ENCODE results near the gene GIPC3. TPM values are rescaled to one million over a fixed set of nuclear protein-coding genes. Genes with fewer than 3 reads are reported as not detected.

GIPC3 gene
- total RNA-seq, 5 donors from 2014 or later (not counting 1 experiment from before 2014, with no cell fraction given) = 1.5 to 4.3 (median 2.7) TPM

GRCh38 chr19:3589439-3589838 is 4.2 kb downstream of the GIPC3 start:
- POLR2A ChIA-PET = interaction anchor here (0.6 kb wide), 2 partner anchors 34 to 1614 kb away, joined by 3 to 4 read pairs; no protein-coding TSS in a partner anchor
- ATAC-seq (replicated peaks in 1 of 4) = no peak
- no peak overlapping the region for H3K4me3 Mint-ChIP-seq
- no peaks in the 10 kb centered on the region for H3K36me3 Mint-ChIP-seq
- H3K27ac Mint-ChIP-seq = no peak overlapping the region
- H3K9me3 ChIP-seq = no peaks in the 10 kb centered on the region
- H3K4me1 Mint-ChIP-seq = no peaks in the 10 kb centered on the region
- H3K27ac ChIP-seq (ENCODE audit: low read length) = no peak overlapping the region
- CTCF ChIA-PET = interaction anchor here in 1 of 2 donors (0.6 kb wide), 1 partner anchor 33 kb away, joined by 3 read pairs; no protein-coding TSS in a partner anchor
- no peaks in the 10 kb centered on the region for H3K36me3 ChIP-seq (ENCODE audit: control insufficient read depth in 2 of 2, extremely low read depth in 1 of 2, insufficient read depth in 1 of 2, low read length in 1 of 2)
- H3K27me3 Mint-ChIP-seq = peaks cover 0 to under 1% of the 10 kb centered on the region in 2 donors
- H3K27me3 ChIP-seq (replicated peaks in 1 of 2; ENCODE audit: control insufficient read depth in 2 of 2, extremely low read depth in 1 of 2, insufficient read depth in 2 of 2, low read length in 1 of 2) = peaks cover 0 to 19% of the 10 kb centered on the region in 2 experiments
- no peaks in the 10 kb centered on the region for H3K9me3 Mint-ChIP-seq
- peaks cover 3 to 14% of the 10 kb centered on the region in 2 experiments for H3K4me1 ChIP-seq (ENCODE audit: control insufficient read depth in 1 of 2, extremely low read depth in 1 of 2, insufficient read depth in 2 of 2, low read length in 2 of 2)
- WGBS (ENCODE audit: insufficient coverage) = 94% methylated on average over 6 of the region's 11 CpGs
- H3K4me3 ChIP-seq (ENCODE audit: control insufficient read depth in 1 of 2, extremely low read depth in 1 of 2, low read length in 1 of 2) = no peak overlapping the region
- DNase-seq = no peak

GRCh38 chr19:3589949-3590348 is 4.7 kb downstream of the GIPC3 start:
- CTCF ChIA-PET = no interaction called here
- Mint-ChIP-seq H3K27me3 (peaks cover 0 to 2% of the 10 kb centered on the region in 2 donors), H3K9me3 (no peaks in the 10 kb centered on the region), H3K4me3 (no peak overlapping the region), H3K36me3 (no peaks in the 10 kb centered on the region), H3K4me1 (no peaks in the 10 kb centered on the region), H3K27ac (no peak overlapping the region)
- Histone ChIP-seq H3K4me1 (ENCODE audit: control insufficient read depth in 1 of 2, extremely low read depth in 1 of 2, insufficient read depth in 2 of 2, low read length in 2 of 2) (peaks cover 3 to 14% of the 10 kb centered on the region in 2 experiments), H3K27me3 (replicated peaks in 1 of 2; ENCODE audit: control insufficient read depth in 2 of 2, extremely low read depth in 1 of 2, insufficient read depth in 2 of 2, low read length in 1 of 2) (peaks cover 0 to 17% of the 10 kb centered on the region in 2 experiments), H3K4me3 (ENCODE audit: control insufficient read depth in 1 of 2, extremely low read depth in 1 of 2, low read length in 1 of 2) (no peak overlapping the region), H3K9me3 (no peaks in the 10 kb centered on the region), H3K36me3 (ENCODE audit: control insufficient read depth in 2 of 2, extremely low read depth in 1 of 2, insufficient read depth in 1 of 2, low read length in 1 of 2) (no peaks in the 10 kb centered on the region), H3K27ac (ENCODE audit: low read length) (no peak overlapping the region)
- ATAC-seq (replicated peaks in 1 of 4) (no peak), DNase-seq (no peak)
- POLR2A ChIA-PET = no interaction called here
- 93% methylated on average over 20 of the region's 22 CpGs for WGBS (ENCODE audit: insufficient coverage)

GRCh38 chr19:3590991-3591659 is 5.8 kb downstream of the GIPC3 start:
- ChIA-PET POLR2A (interaction anchor here in 1 of 2 donors (0.5 kb wide), 1 partner anchor 958 kb away, joined by 3 read pairs; no protein-coding TSS in a partner anchor), CTCF (interaction anchor here (0.6 to 1.1 kb wide), 3 partner anchors 46 to 456 kb away, joined by 3 read pairs; no protein-coding TSS in a partner anchor)
- 81% methylated on average over 8 of the region's 8 CpGs for WGBS (ENCODE audit: insufficient coverage)
- Histone ChIP-seq H3K4me1 (ENCODE audit: control insufficient read depth in 1 of 2, extremely low read depth in 1 of 2, insufficient read depth in 2 of 2, low read length in 2 of 2) (peaks cover 0 to 3% of the 10 kb centered on the region in 2 experiments), H3K27me3 (replicated peaks in 1 of 2; ENCODE audit: control insufficient read depth in 2 of 2, extremely low read depth in 1 of 2, insufficient read depth in 2 of 2, low read length in 1 of 2) (peaks cover 0 to 8% of the 10 kb centered on the region in 2 experiments), H3K4me3 (ENCODE audit: control insufficient read depth in 1 of 2, extremely low read depth in 1 of 2, low read length in 1 of 2) (no peak overlapping the region), H3K36me3 (ENCODE audit: control insufficient read depth in 2 of 2, extremely low read depth in 1 of 2, insufficient read depth in 1 of 2, low read length in 1 of 2) (no peaks in the 10 kb centered on the region), H3K27ac (ENCODE audit: low read length) (no peak overlapping the region), H3K9me3 (no peaks in the 10 kb centered on the region)
- DNase-seq (no peak), ATAC-seq (replicated peaks in 1 of 4) (no peak)
- no peaks in the 10 kb centered on the region for H3K9me3 Mint-ChIP-seq
- H3K4me3 Mint-ChIP-seq = no peak overlapping the region
- no peaks in the 10 kb centered on the region for H3K4me1 Mint-ChIP-seq
- H3K27ac Mint-ChIP-seq = peak overlapping the region in 1 of 2 donors; percentile 6
- no peaks in the 10 kb centered on the region for H3K36me3 Mint-ChIP-seq
- H3K27me3 Mint-ChIP-seq = peaks cover 0 to 2% of the 10 kb centered on the region in 2 donors

- H3K27me3 Mint-ChIP-seq = peaks cover 0 to 2% of the 10 kb centered on the region in 2 donors
- no peaks in the 10 kb centered on the region for H3K9me3 ChIP-seq
- H3K36me3 ChIP-seq (ENCODE audit: control insufficient read depth in 2 of 2, extremely low read depth in 1 of 2, insufficient read depth in 1 of 2, low read length in 1 of 2) = no peaks in the 10 kb centered on the region
- H3K27me3 ChIP-seq (replicated peaks in 1 of 2; ENCODE audit: control insufficient read depth in 2 of 2, extremely low read depth in 1 of 2, insufficient read depth in 2 of 2, low read length in 1 of 2) = peaks cover 0 to 5% of the 10 kb centered on the region in 2 experiments
- no peak for ATAC-seq (replicated peaks in 1 of 4)
- no peak overlapping the region for H3K4me3 Mint-ChIP-seq
- no peak for DNase-seq
- no peak overlapping the region for H3K4me3 ChIP-seq (ENCODE audit: control insufficient read depth in 1 of 2, extremely low read depth in 1 of 2, low read length in 1 of 2)
- H3K9me3 Mint-ChIP-seq = no peaks in the 10 kb centered on the region
- CTCF ChIA-PET = interaction anchor here in 1 of 2 donors (1.1 kb wide), 1 partner anchor 212 kb away, joined by 3 read pairs; no protein-coding TSS in a partner anchor
- 88% methylated on average over 9 of the region's 9 CpGs for WGBS (ENCODE audit: insufficient coverage)
- POLR2A ChIA-PET = interaction anchor here in 1 of 2 donors (0.5 kb wide), 1 partner anchor 957 kb away, joined by 3 read pairs; no protein-coding TSS in a partner anchor
- no peak overlapping the region for H3K27ac ChIP-seq (ENCODE audit: low read length)
- H3K4me1 ChIP-seq (ENCODE audit: control insufficient read depth in 1 of 2, extremely low read depth in 1 of 2, insufficient read depth in 2 of 2, low read length in 2 of 2) = no peaks in the 10 kb centered on the region
- no peak overlapping the region for H3K27ac Mint-ChIP-seq
- no peaks in the 10 kb centered on the region for H3K36me3 Mint-ChIP-seq
- no peaks in the 10 kb centered on the region for H3K4me1 Mint-ChIP-seq
Measured at GRCh38 chr19:3591876-3592613, 6.8 kb downstream of the GIPC3 start.

GRCh38 chr19:3593156-3593555 is 7.9 kb downstream of the GIPC3 start:
- CTCF ChIA-PET = no interaction called here
- H3K4me1 Mint-ChIP-seq = no peaks in the 10 kb centered on the region
- peaks cover 0 to 5% of the 10 kb centered on the region in 2 experiments for H3K27me3 ChIP-seq (replicated peaks in 1 of 2; ENCODE audit: control insufficient read depth in 2 of 2, extremely low read depth in 1 of 2, insufficient read depth in 2 of 2, low read length in 1 of 2)
- no peaks in the 10 kb centered on the region for H3K9me3 Mint-ChIP-seq
- peaks cover 0 to 2% of the 10 kb centered on the region in 2 donors for H3K27me3 Mint-ChIP-seq
- POLR2A ChIA-PET = no interaction called here
- no peak overlapping the region for H3K27ac Mint-ChIP-seq
- H3K4me1 ChIP-seq (ENCODE audit: control insufficient read depth in 1 of 2, extremely low read depth in 1 of 2, insufficient read depth in 2 of 2, low read length in 2 of 2) = no peaks in the 10 kb centered on the region
- 70% methylated on average over 10 of the region's 11 CpGs for WGBS (ENCODE audit: insufficient coverage)
- no peaks in the 10 kb centered on the region for H3K36me3 ChIP-seq (ENCODE audit: control insufficient read depth in 2 of 2, extremely low read depth in 1 of 2, insufficient read depth in 1 of 2, low read length in 1 of 2)
- no peak overlapping the region for H3K27ac ChIP-seq (ENCODE audit: low read length)
- no peaks in the 10 kb centered on the region for H3K9me3 ChIP-seq
- no peak for DNase-seq
- H3K4me3 Mint-ChIP-seq = no peak overlapping the region
- no peak overlapping the region for H3K4me3 ChIP-seq (ENCODE audit: control insufficient read depth in 1 of 2, extremely low read depth in 1 of 2, low read length in 1 of 2)
- ATAC-seq (replicated peaks in 1 of 4) = no peak
- H3K36me3 Mint-ChIP-seq = no peaks in the 10 kb centered on the region

GRCh38 chr19:3595521-3596061 is 10.3 kb downstream of the GIPC3 start:
- Mint-ChIP-seq H3K27me3 (peaks cover 0 to 2% of the 10 kb centered on the region in 2 donors), H3K4me3 (no peak overlapping the region), H3K9me3 (no peaks in the 10 kb centered on the region), H3K4me1 (no peaks in the 10 kb centered on the region), H3K27ac (no peak overlapping the region), H3K36me3 (no peaks in the 10 kb centered on the region)
- no peak overlapping the region for H3K27ac ChIP-seq (ENCODE audit: low read length)
- no peaks in the 10 kb centered on the region for H3K4me1 ChIP-seq (ENCODE audit: control insufficient read depth in 1 of 2, extremely low read depth in 1 of 2, insufficient read depth in 2 of 2, low read length in 2 of 2)
- CTCF ChIA-PET = no interaction called here
- no peak overlapping the region for H3K4me3 ChIP-seq (ENCODE audit: control insufficient read depth in 1 of 2, extremely low read depth in 1 of 2, low read length in 1 of 2)
- no peaks in the 10 kb centered on the region for H3K36me3 ChIP-seq (ENCODE audit: control insufficient read depth in 2 of 2, extremely low read depth in 1 of 2, insufficient read depth in 1 of 2, low read length in 1 of 2)
- ATAC-seq (replicated peaks in 1 of 4) = no peak
- peaks cover 0 to 5% of the 10 kb centered on the region in 2 experiments for H3K27me3 ChIP-seq (replicated peaks in 1 of 2; ENCODE audit: control insufficient read depth in 2 of 2, extremely low read depth in 1 of 2, insufficient read depth in 2 of 2, low read length in 1 of 2)
- 92% methylated on average over 25 of the region's 34 CpGs for WGBS (ENCODE audit: insufficient coverage)
- no peaks in the 10 kb centered on the region for H3K9me3 ChIP-seq
- POLR2A ChIA-PET = no interaction called here
- DNase-seq = no peak

Data from T-cell (primary cell).